Ectodermal cell (in vitro differentiated cells): Measurements from ENCODE around the gene GXYLT2.

Source experiments
- H3K27ac ChIP-seq: 2 replicates; pipeline ENCODE4 v1.7.0; 2013; ENCODE audit warnings: mild to moderate bottlenecking, low read depth, low read length; ENCODE audit not compliant: insufficient read depth, poor library complexity, severe bottlenecking
- H3K27me3 ChIP-seq: 2 replicates; pipeline ENCODE4 v1.7.0; 2013; ENCODE audit warnings: mild to moderate bottlenecking, low read length; ENCODE audit not compliant: insufficient read depth, control insufficient read depth, poor library complexity, severe bottlenecking
- H3K36me3 ChIP-seq: one replicate; pipeline ENCODE4 v1.7.0; 2013; ENCODE audit warnings: low read length; ENCODE audit not compliant: control insufficient read depth, insufficient read depth
- H3K4me1 ChIP-seq: one replicate; pipeline ENCODE4 v1.7.0; 2013; ENCODE audit warnings: low read length; ENCODE audit not compliant: control insufficient read depth, insufficient read depth
- H3K4me3 ChIP-seq: 2 replicates; pipeline ENCODE4 v1.7.0; 2013; ENCODE audit warnings: low read depth, low read length, control low read depth; ENCODE audit not compliant: insufficient read depth
- H3K9me3 ChIP-seq: 2 replicates; pipeline ENCODE4 v1.7.0; 2013; ENCODE audit warnings: mild to moderate bottlenecking, low read length, moderate library complexity; ENCODE audit not compliant: control insufficient read depth
- WGBS, 2 experiments: methylation state at CpG; one replicate each; pipeline ENCODE4 v1.1.7; 2013; ENCODE audit warnings: missing lambda C conversion rate in 2 of 2; 5-methylcytosine and 5-hydroxymethylcytosine counted together

GXYLT2 gene

GRCh38 chr3:72972706-72973030, 84.8 kb downstream of the GXYLT2 start:
- Histone ChIP-seq H3K36me3 (no peaks in the 10 kb centered on the region), H3K9me3 (no peaks in the 10 kb centered on the region), H3K27me3 (no peaks in the 10 kb centered on the region), H3K4me1 (no peaks in the 10 kb centered on the region), H3K4me3 (no peak overlapping the region), H3K27ac (no peak overlapping the region)
- WGBS, 2 experiments: 94 to 97% methylated on average over 3 of the region's 3 CpGs

GRCh38 chr3:72973031-72973723, 85.3 kb downstream of the GXYLT2 start:
- no peaks in the 10 kb centered on the region for H3K4me1 ChIP-seq
- H3K27me3 ChIP-seq: no peaks in the 10 kb centered on the region
- no peaks in the 10 kb centered on the region for H3K36me3 ChIP-seq
- 77% methylated on average over 7 of the region's 7 CpGs for WGBS, 2 experiments
- no peak overlapping the region for H3K27ac ChIP-seq
- H3K4me3 ChIP-seq: no peak overlapping the region
- H3K9me3 ChIP-seq: no peaks in the 10 kb centered on the region

GRCh38 chr3:72973786-72974185, 85.9 kb downstream of the GXYLT2 start:
- Histone ChIP-seq H3K27ac (no peak overlapping the region), H3K36me3 (no peaks in the 10 kb centered on the region), H3K9me3 (no peaks in the 10 kb centered on the region), H3K4me1 (no peaks in the 10 kb centered on the region), H3K27me3 (no peaks in the 10 kb centered on the region), H3K4me3 (no peak overlapping the region)
- 100% methylated on average over 2 of the region's 2 CpGs; no CpG with 5 or more reads in 1 of the 2 experiments for WGBS, 2 experiments

GRCh38 chr3:72974956-72975355, 87.1 kb downstream of the GXYLT2 start:
- no peak overlapping the region for H3K27ac ChIP-seq
- H3K4me3 ChIP-seq: no peak overlapping the region
- no peaks in the 10 kb centered on the region for H3K9me3 ChIP-seq
- H3K27me3 ChIP-seq: no peaks in the 10 kb centered on the region
- no peaks in the 10 kb centered on the region for H3K36me3 ChIP-seq
- no peaks in the 10 kb centered on the region for H3K4me1 ChIP-seq
- WGBS, 2 experiments: 93 to 94% methylated on average over 3 to 4 of the region's 4 CpGs

- Histone ChIP-seq H3K4me3 (no peak overlapping the region), H3K4me1 (no peaks in the 10 kb centered on the region), H3K9me3 (no peaks in the 10 kb centered on the region), H3K27ac (no peak overlapping the region), H3K36me3 (no peaks in the 10 kb centered on the region), H3K27me3 (no peaks in the 10 kb centered on the region)
- WGBS, 2 experiments: 63% methylated on average over 1 of the region's 1 CpG; no CpG with 5 or more reads in 1 of the 2 experiments
These were observed 88.5 kb downstream of the GXYLT2 start for GRCh38 chr3:72976281-72976741.

- Histone ChIP-seq H3K36me3 (no peaks in the 10 kb centered on the region), H3K27ac (no peak overlapping the region), H3K4me1 (no peaks in the 10 kb centered on the region), H3K9me3 (no peaks in the 10 kb centered on the region), H3K4me3 (no peak overlapping the region), H3K27me3 (no peaks in the 10 kb centered on the region)
- WGBS, 2 experiments: 94% methylated on average over 3 to 5 of the region's 5 CpGs
These were observed 89.4 kb downstream of the GXYLT2 start for GRCh38 chr3:72977060-72977808.

- Histone ChIP-seq H3K4me1 (no peaks in the 10 kb centered on the region), H3K27ac (no peak overlapping the region), H3K9me3 (no peaks in the 10 kb centered on the region), H3K4me3 (no peak overlapping the region), H3K36me3 (no peaks in the 10 kb centered on the region), H3K27me3 (no peaks in the 10 kb centered on the region)
- 87 to 96% methylated on average over 3 of the region's 3 CpGs for WGBS, 2 experiments
These were observed 94.9 kb downstream of the GXYLT2 start for GRCh38 chr3:72982609-72983366.

GRCh38 chr3:72985576-72985975, 97.7 kb downstream of the GXYLT2 start:
- Histone ChIP-seq H3K4me3 (no peak overlapping the region), H3K4me1 (no peaks in the 10 kb centered on the region), H3K36me3 (no peaks in the 10 kb centered on the region), H3K27me3 (no peaks in the 10 kb centered on the region), H3K27ac (no peak overlapping the region), H3K9me3 (no peaks in the 10 kb centered on the region)
- 89 to 94% methylated on average over 1 of the region's 1 CpG for WGBS, 2 experiments

GRCh38 chr3:72990701-72991395, 103.0 kb downstream of the GXYLT2 start:
- no peak overlapping the region for H3K27ac ChIP-seq
- no peak overlapping the region for H3K4me3 ChIP-seq
- 91 to 95% methylated on average over 5 of the region's 5 CpGs for WGBS, 2 experiments
- H3K36me3 ChIP-seq: no peaks in the 10 kb centered on the region
- no peaks in the 10 kb centered on the region for H3K27me3 ChIP-seq
- no peaks in the 10 kb centered on the region for H3K9me3 ChIP-seq
- H3K4me1 ChIP-seq: no peaks in the 10 kb centered on the region
